Breast epithelium (tissue), 4 donors: Measurements from ENCODE around the gene CD200R1. TPM values are rescaled to one million over a fixed set of nuclear protein-coding genes. Genes with fewer than 3 reads are reported as not detected.
A peak's percentile ranks its signal among the peaks of the same experiment; 100 is the strongest.

Source experiments
- DNase-seq, 2 donors: peaks; one replicate each; pipeline ENCODE4 v3.0.0-alpha.2; 2019; ENCODE audit warnings: low spot score in 2 of 2
- H3K27ac ChIP-seq, 2 donors: fragments of 200-600 bp; sonication (generic) in 1 of 2; one replicate each; pipeline ENCODE4 v1.5.1; 2016 to 2019; ENCODE audit warnings: mild to moderate bottlenecking in 1 of 2
- H3K27me3 ChIP-seq, 2 donors: fragments of 200-600 bp; sonication (generic) in 1 of 2; one replicate each; pipeline versions ENCODE4 v1.5.1 to v1.6.0; 2017 to 2019; ENCODE audit warnings: control low read depth in 1 of 2, mild to moderate bottlenecking in 1 of 2
- H3K36me3 ChIP-seq: fragments of 200-600 bp; one replicate; pipeline ENCODE4 v1.5.1; 2019
- H3K4me1 ChIP-seq, 2 donors: fragments of 200-600 bp; sonication (generic); one replicate each; pipeline ENCODE4 v1.5.1; 2016 to 2019; ENCODE audit warnings: control low read depth in 1 of 2
- H3K4me3 ChIP-seq, 3 donors: fragments of 200-600 bp; sonication (generic); 1 replicate in 2 of 3; 2 replicates in 1 of 3; pipeline ENCODE4 v1.5.1; 2016 to 2019; ENCODE audit warnings: mild to moderate bottlenecking in 3 of 3, moderate library complexity in 2 of 3
- H3K9me3 ChIP-seq, 2 donors: fragments of 200-600 bp; sonication (generic) in 1 of 2; one replicate each; pipeline ENCODE4 v1.5.1; 2016 to 2019; ENCODE audit warnings: control low read depth in 1 of 2
- POLR2A ChIP-seq: fragments of 450-650 bp; IDR thresholded peaks from one replicate; pipeline ENCODE4 v1.6.1; 2016; ENCODE audit warnings: antibody characterized with exemption, mild to moderate bottlenecking, moderate library complexity
- POLR2AphosphoS5 ChIP-seq, 3 donors: sonication (generic); formaldehyde crosslinking; IDR thresholded peaks; one replicate each; pipeline ENCODE4 v1.6.1; 2017; ENCODE audit warnings: antibody characterized with exemption in 3 of 3
- intact Hi-C: fragments of 100-400 bp; cut with DNase I; formaldehyde crosslinking; loops from one replicate; pipeline ENCODE4 v1.15.1; 2023; ENCODE audit warnings: low total_unique reads
- total RNA-seq, 3 donors: library from RNA; depleted of rRNA; stranded (reverse); fragments of >200 nt; gene quantifications; one replicate each; pipeline ENCODE4 v1.1.0, GENCODE V29; 2016
- TF ChIP-seq, protein P1 (sequence below), 3 donors: fragments of 450-650 bp; IDR thresholded peaks; one replicate each; pipeline ENCODE4 v1.5.1; 2016 to 2017; ENCODE audit warnings: antibody characterized with exemption in 3 of 3, mild to moderate bottlenecking in 3 of 3, moderate library complexity in 3 of 3

Gene CD200R1
- total RNA-seq, 3 donors from 2014 or later, result 0.66 to 3.4 (median 1.3) TPM

GRCh38 chr3:112987710-112988334 lies 12.9 kb upstream of the CD200R1 start:
- no peak for TF ChIP-seq POLR2A
- TF ChIP-seq, protein P1, sequence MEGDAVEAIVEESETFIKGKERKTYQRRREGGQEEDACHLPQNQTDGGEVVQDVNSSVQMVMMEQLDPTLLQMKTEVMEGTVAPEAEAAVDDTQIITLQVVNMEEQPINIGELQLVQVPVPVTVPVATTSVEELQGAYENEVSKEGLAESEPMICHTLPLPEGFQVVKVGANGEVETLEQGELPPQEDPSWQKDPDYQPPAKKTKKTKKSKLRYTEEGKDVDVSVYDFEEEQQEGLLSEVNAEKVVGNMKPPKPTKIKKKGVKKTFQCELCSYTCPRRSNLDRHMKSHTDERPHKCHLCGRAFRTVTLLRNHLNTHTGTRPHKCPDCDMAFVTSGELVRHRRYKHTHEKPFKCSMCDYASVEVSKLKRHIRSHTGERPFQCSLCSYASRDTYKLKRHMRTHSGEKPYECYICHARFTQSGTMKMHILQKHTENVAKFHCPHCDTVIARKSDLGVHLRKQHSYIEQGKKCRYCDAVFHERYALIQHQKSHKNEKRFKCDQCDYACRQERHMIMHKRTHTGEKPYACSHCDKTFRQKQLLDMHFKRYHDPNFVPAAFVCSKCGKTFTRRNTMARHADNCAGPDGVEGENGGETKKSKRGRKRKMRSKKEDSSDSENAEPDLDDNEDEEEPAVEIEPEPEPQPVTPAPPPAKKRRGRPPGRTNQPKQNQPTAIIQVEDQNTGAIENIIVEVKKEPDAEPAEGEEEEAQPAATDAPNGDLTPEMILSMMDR (IDR thresholded peaks at IDR 0.05), result no peak
- TF ChIP-seq POLR2AphosphoS5 (IDR thresholded peaks at IDR 0.05), result no peak
- Histone ChIP-seq H3K4me3 (no peak overlapping the region), H3K4me1 (peaks cover 0 to 9% of the 10 kb centered on the region in 2 donors), H3K27me3 (no peaks in the 10 kb centered on the region), H3K9me3 (no peaks in the 10 kb centered on the region), H3K36me3 (no peaks in the 10 kb centered on the region), H3K27ac (no peak overlapping the region)
- intact Hi-C loops, result loop anchor here (5.0 kb wide), 1 partner anchor 271 kb away; no protein-coding TSS in a partner anchor
- DNase-seq, result no peak

DNA sequence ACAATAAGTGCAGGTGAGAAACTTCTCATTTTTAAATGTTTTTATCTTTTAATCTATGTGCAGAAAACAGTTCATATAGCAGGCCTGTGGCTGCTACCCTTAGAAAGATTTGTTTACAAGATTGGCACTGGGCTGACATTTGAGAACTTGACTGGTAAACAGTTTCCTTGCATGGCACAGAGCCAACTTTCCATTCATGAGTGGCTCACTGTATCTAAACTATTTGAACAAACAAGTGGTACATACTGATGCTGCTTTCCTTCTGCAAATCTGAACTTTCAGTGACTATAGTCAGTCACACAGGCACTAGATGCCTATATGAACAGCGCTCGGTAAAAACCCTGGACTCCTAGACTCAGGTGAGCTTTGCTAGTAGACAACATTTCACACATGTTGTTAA lies 9.6 kb upstream of the CD200R1 start:
- no peaks in the 10 kb centered on the region for H3K27me3 ChIP-seq
- TF ChIP-seq, protein P1 (IDR thresholded peaks at IDR 0.05), result no peak
- TF ChIP-seq POLR2A (no peak), POLR2AphosphoS5 (IDR thresholded peaks at IDR 0.05) (no peak)
- no peak overlapping the region for H3K27ac ChIP-seq
- H3K4me3 ChIP-seq, result no peak overlapping the region
- H3K36me3 ChIP-seq, result no peaks in the 10 kb centered on the region
- DNase-seq, result no peak
- intact Hi-C loops, result no loop called here
- no peaks in the 10 kb centered on the region for H3K9me3 ChIP-seq
- H3K4me1 ChIP-seq, result no peaks in the 10 kb centered on the region

DNA sequence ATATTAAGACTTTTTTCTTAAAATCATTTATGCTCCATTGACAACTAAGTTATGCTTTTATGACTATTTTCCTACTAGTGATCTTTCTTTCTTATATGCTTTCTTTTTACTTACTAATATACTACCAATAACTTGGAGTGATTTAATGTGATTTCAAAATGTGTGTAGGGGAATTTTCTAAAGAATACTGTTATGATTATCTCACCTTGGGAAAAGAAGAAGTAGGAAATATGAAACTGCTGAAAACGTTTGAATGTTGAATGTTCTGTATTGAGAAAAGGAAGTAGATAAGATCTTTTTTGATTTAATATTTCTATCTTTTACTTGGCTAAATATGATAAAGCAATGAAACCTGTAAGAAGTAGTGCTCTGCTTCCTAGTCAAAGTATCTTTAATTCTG lies 7.8 kb upstream of the CD200R1 start:
- H3K4me1 ChIP-seq, result no peaks in the 10 kb centered on the region
- H3K27ac ChIP-seq, result no peak overlapping the region
- intact Hi-C loops, result no loop called here
- no peaks in the 10 kb centered on the region for H3K27me3 ChIP-seq
- DNase-seq, result no peak
- no peak overlapping the region for H3K4me3 ChIP-seq
- H3K36me3 ChIP-seq, result no peaks in the 10 kb centered on the region
- no peaks in the 10 kb centered on the region for H3K9me3 ChIP-seq
- TF ChIP-seq POLR2AphosphoS5 (IDR thresholded peaks at IDR 0.05) (no peak), POLR2A (no peak)
- TF ChIP-seq, protein P1 (IDR thresholded peaks at IDR 0.05), result no peak

DNA sequence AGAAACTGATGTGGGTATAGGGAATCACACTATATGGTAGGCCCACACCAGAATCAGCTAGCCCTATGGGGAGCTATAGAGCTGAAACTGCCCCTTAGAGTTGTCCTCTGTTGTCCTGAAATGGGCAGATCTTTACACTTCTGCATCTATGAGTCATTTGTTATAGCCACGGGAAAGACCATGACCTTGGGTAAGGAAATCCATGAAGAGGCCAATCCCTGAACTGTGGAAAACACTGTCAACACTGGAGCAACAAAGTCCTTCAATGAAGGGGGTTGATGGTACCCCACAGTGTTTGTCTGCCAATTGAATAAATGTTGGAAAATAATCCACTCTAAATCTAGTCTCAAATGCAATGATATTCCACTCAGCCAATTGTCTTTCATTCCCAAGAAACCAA lies 5.2 kb upstream of the CD200R1 start:
- no peak for TF ChIP-seq POLR2A
- TF ChIP-seq, protein P1 (IDR thresholded peaks at IDR 0.05), result no peak
- TF ChIP-seq POLR2AphosphoS5 (IDR thresholded peaks at IDR 0.05), result no peak
- H3K27me3 ChIP-seq, result no peaks in the 10 kb centered on the region
- no peaks in the 10 kb centered on the region for H3K36me3 ChIP-seq
- intact Hi-C loops, result no loop called here
- H3K27ac ChIP-seq, result no peak overlapping the region
- H3K4me1 ChIP-seq, result no peaks in the 10 kb centered on the region
- no peak for DNase-seq
- no peaks in the 10 kb centered on the region for H3K9me3 ChIP-seq
- no peak overlapping the region for H3K4me3 ChIP-seq

- Histone ChIP-seq H3K27ac (no peak overlapping the region), H3K9me3 (no peaks in the 10 kb centered on the region), H3K36me3 (no peaks in the 10 kb centered on the region), H3K27me3 (no peaks in the 10 kb centered on the region), H3K4me1 (no peaks in the 10 kb centered on the region), H3K4me3 (no peak overlapping the region)
- no peak for TF ChIP-seq POLR2A
- TF ChIP-seq, protein P1 (IDR thresholded peaks at IDR 0.05), result peak; percentile 13 to 69 (median 43)
- TF ChIP-seq POLR2AphosphoS5 (IDR thresholded peaks at IDR 0.05), result no peak
- intact Hi-C loops, result no loop called here
- no peak for DNase-seq
Observed at GRCh38 chr3:112979244-112979832, 4.4 kb upstream of the CD200R1 start.
